WTC11 (cell line): ENCODE measurements around the gene KRT76. TPM values are rescaled to one million over a fixed set of nuclear protein-coding genes. Genes with fewer than 3 reads are reported as not detected.

Experiments
- ATAC-seq: fragments of 200-7000 bp; cut with Tn5 transposase; 2 replicates; pipeline ENCODE4 v1.10.0; 2021; ENCODE audit warnings: mild to moderate bottlenecking, moderate library complexity
- CTCF ChIA-PET: fragments of 300-600 bp; sonication (Branson Sonifier 250); formaldehyde crosslinking; loops from one replicate; lab custom pipeline; 2021; ENCODE audit warnings: antibody characterized with exemption; lab: Charles Lee
- POLR2A ChIA-PET: fragments of 350-600 bp; sonication (Branson Sonifier 250); formaldehyde crosslinking; loops from one replicate; lab custom pipeline; 2021; ENCODE audit warnings: antibody characterized with exemption; lab: Charles Lee
- DNase-seq: peaks from one replicate; pipeline ENCODE4 v3.0.0; 2021; ENCODE audit warnings: low spot score
- H3K27ac Mint-ChIP-seq: 2 replicates; pipeline ENCODE4 v1.8.0; 2021; ENCODE audit warnings: mixed read lengths
- H3K27me3 Mint-ChIP-seq: 2 replicates; pipeline ENCODE4 v1.8.0; 2021; ENCODE audit warnings: low read depth, mild to moderate bottlenecking, moderate library complexity, mixed read lengths
- H3K36me3 Mint-ChIP-seq: 2 replicates; pipeline ENCODE4 v1.8.0; 2021; ENCODE audit warnings: mixed read lengths
- H3K4me1 Mint-ChIP-seq: 2 replicates; pipeline ENCODE4 v1.8.0; 2022; ENCODE audit warnings: mixed read lengths
- H3K4me3 Mint-ChIP-seq: 2 replicates; pipeline ENCODE4 v1.8.0; 2021; ENCODE audit warnings: mild to moderate bottlenecking, moderate library complexity, mixed read lengths
- H3K9me3 Mint-ChIP-seq: 2 replicates; pipeline ENCODE4 v1.8.0; 2021; ENCODE audit warnings: mixed read lengths
- ARID4B ChIP-seq: sonication (generic); formaldehyde crosslinking; IDR thresholded peaks from 2 replicates; pipeline ENCODE4 v1.8.0; 2023; ENCODE audit warnings: missing genetic modification reagents, mild to moderate bottlenecking, borderline replicate concordance
- GRHL2 ChIP-seq: fragments of 250-450 bp; sonication (Bioruptor Pico); IDR thresholded peaks from 2 replicates; pipeline ENCODE4 v1.8.0; 2022; ENCODE audit warnings: mild to moderate bottlenecking, moderate library complexity; ENCODE audit not compliant: insufficient replicate concordance, severe bottlenecking
- KAT7 ChIP-seq: sonication (generic); formaldehyde crosslinking; IDR thresholded peaks from 2 replicates; pipeline ENCODE4 v1.8.1; 2023; ENCODE audit warnings: missing genetic modification reagents, mild to moderate bottlenecking, borderline replicate concordance
- MLX ChIP-seq: sonication (generic); formaldehyde crosslinking; IDR thresholded peaks from 2 replicates; pipeline ENCODE4 v1.8.1; 2023; ENCODE audit warnings: mild to moderate bottlenecking, missing genetic modification reagents, moderate library complexity
- NFYB ChIP-seq: sonication (generic); formaldehyde crosslinking; conservative IDR thresholded peaks from 2 replicates; pipeline ENCODE4 v1.8.0; 2022; ENCODE audit warnings: low read depth, missing genetic modification reagents
- NR2C2 ChIP-seq: sonication (generic); formaldehyde crosslinking; IDR thresholded peaks from 2 replicates; pipeline ENCODE4 v1.8.0; 2022; ENCODE audit warnings: mild to moderate bottlenecking, missing genetic modification reagents
- PRRX2 ChIP-seq: fragments of 250-450 bp; sonication (Bioruptor Pico); IDR thresholded peaks from 2 replicates; pipeline ENCODE4 v1.8.0; 2021; ENCODE audit warnings: mild to moderate bottlenecking
- TP53 ChIP-seq: sonication (generic); formaldehyde crosslinking; IDR thresholded peaks from 2 replicates; pipeline ENCODE4 v1.8.1; 2023; ENCODE audit warnings: mild to moderate bottlenecking, missing genetic modification reagents
- ZNF232 ChIP-seq: sonication (generic); formaldehyde crosslinking; IDR thresholded peaks from 2 replicates; pipeline ENCODE4 v1.8.0; 2022; ENCODE audit warnings: mild to moderate bottlenecking, missing genetic modification reagents
- ZNF396 ChIP-seq: fragments of 250-450 bp; sonication (Bioruptor Pico); IDR thresholded peaks from 2 replicates; pipeline ENCODE4 v1.8.0; 2021; ENCODE audit warnings: mild to moderate bottlenecking, moderate library complexity, borderline replicate concordance
- ZSCAN18 ChIP-seq: fragments of 250-450 bp; sonication (Bioruptor Pico); IDR thresholded peaks from 2 replicates; pipeline ENCODE4 v2.1.2; 2022; ENCODE audit warnings: mild to moderate bottlenecking, moderate library complexity
- total RNA-seq: library from RNA; stranded (reverse); gene quantifications from 3 replicates; pipeline ENCODE4 v1.2.3, GENCODE V29; 2021
- TF ChIP-seq, protein P1 (sequence below): sonication (generic); formaldehyde crosslinking; IDR thresholded peaks from 2 replicates; pipeline ENCODE4 v1.8.0; 2022; ENCODE audit warnings: mild to moderate bottlenecking, missing genetic modification reagents
- TF ChIP-seq, protein P2 (sequence below): sonication (generic); formaldehyde crosslinking; IDR thresholded peaks from 2 replicates; pipeline ENCODE4 v1.8.1; 2022; ENCODE audit warnings: low read depth, mild to moderate bottlenecking, moderate library complexity, missing genetic modification reagents, borderline replicate concordance
- TF ChIP-seq, protein P3 (sequence below): sonication (generic); formaldehyde crosslinking; IDR thresholded peaks from 2 replicates; pipeline ENCODE4 v1.8.1; 2023; ENCODE audit warnings: mild to moderate bottlenecking, missing genetic modification reagents, borderline replicate concordance
- TF ChIP-seq, protein P4 (sequence below): sonication (generic); formaldehyde crosslinking; conservative IDR thresholded peaks from 2 replicates; pipeline ENCODE4 v1.8.1; 2022; ENCODE audit warnings: mild to moderate bottlenecking, missing genetic modification reagents
- TF ChIP-seq, protein P5 (sequence below): fragments of 250-450 bp; sonication (Bioruptor Pico); IDR thresholded peaks from 2 replicates; pipeline ENCODE4 v1.9.0; 2021; ENCODE audit warnings: mild to moderate bottlenecking
- TF ChIP-seq, protein P6 (sequence below): sonication (generic); formaldehyde crosslinking; IDR thresholded peaks from 2 replicates; pipeline ENCODE4 v1.8.1; 2022; ENCODE audit warnings: missing genetic modification reagents, borderline replicate concordance

KRT76 gene
- total RNA-seq, 1 experiment from 2014 or later = not detected

DNA sequence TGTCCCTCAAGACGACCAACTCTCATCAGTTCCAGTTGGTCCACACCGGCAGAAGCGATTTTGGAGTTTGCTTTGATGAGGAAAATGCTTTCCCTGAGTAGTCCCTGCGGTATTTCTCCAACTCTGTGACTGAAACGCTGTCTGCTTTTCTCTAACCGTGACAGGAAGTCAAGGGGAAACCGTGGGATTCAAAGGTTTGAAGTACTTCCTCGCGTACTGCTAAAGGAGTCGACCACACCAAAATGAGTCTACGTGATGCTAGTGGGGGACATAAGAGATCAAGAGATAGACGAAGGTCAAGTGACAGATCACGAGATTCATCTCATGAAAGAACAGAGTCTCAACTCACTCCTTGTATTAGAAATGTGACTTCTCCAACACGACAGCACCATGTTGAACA lies 28.6 kb downstream of the KRT76 start:
- Mint-ChIP-seq H3K9me3 (0 out of 2 replicates have a peak, but pooled peaks cover 3% of the 10 kb centered on the region), H3K27ac (no peak overlapping the region), H3K4me3 (no peak overlapping the region), H3K27me3 (peaks cover 42% of the 10 kb centered on the region), H3K36me3 (no peaks in the 10 kb centered on the region), H3K4me1 (no peaks in the 10 kb centered on the region)
- DNase-seq (no peak), ATAC-seq (no peak)
- ChIA-PET POLR2A (no interaction called here), CTCF (no interaction called here)
- TF ChIP-seq ZSCAN18 (no peak), MLX (CRISPR knock-in tag) (no peak), ZNF396 (no peak), NFYB (CRISPR knock-in tag) (no peak), PRRX2 (CRISPR knock-in tag) (no peak), GRHL2 (CRISPR knock-in tag) (no peak)
- TF ChIP-seq, protein P1, sequence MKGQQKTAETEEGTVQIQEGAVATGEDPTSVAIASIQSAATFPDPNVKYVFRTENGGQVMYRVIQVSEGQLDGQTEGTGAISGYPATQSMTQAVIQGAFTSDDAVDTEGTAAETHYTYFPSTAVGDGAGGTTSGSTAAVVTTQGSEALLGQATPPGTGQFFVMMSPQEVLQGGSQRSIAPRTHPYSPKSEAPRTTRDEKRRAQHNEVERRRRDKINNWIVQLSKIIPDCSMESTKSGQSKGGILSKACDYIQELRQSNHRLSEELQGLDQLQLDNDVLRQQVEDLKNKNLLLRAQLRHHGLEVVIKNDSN (CRISPR knock-in tag) = no peak

- Mint-ChIP-seq H3K4me1 (no peaks in the 10 kb centered on the region), H3K4me3 (no peak overlapping the region), H3K27me3 (peaks cover 31% of the 10 kb centered on the region), H3K36me3 (no peaks in the 10 kb centered on the region), H3K27ac (no peak overlapping the region), H3K9me3 (no peaks in the 10 kb centered on the region)
- ChIA-PET CTCF (interaction anchor here (1.1 to 1.9 kb wide), 3 partner anchors 53 to 350 kb away, joined by 3 to 4 read pairs (median 4); no protein-coding TSS in a partner anchor), POLR2A (interaction anchor here (0.5 kb wide), 1 partner anchor 149 kb away, joined by 4 read pairs; no protein-coding TSS in a partner anchor)
- no peak for DNase-seq
- TF ChIP-seq, protein P2, sequence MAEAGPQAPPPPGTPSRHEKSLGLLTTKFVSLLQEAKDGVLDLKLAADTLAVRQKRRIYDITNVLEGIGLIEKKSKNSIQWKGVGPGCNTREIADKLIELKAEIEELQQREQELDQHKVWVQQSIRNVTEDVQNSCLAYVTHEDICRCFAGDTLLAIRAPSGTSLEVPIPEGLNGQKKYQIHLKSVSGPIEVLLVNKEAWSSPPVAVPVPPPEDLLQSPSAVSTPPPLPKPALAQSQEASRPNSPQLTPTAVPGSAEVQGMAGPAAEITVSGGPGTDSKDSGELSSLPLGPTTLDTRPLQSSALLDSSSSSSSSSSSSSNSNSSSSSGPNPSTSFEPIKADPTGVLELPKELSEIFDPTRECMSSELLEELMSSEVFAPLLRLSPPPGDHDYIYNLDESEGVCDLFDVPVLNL (CRISPR knock-in tag) = no peak
- TF ChIP-seq KAT7 (CRISPR knock-in tag) (no peak), NR2C2 (CRISPR knock-in tag) (no peak), NFYB (CRISPR knock-in tag) (no peak), TP53 (no peak), ARID4B (CRISPR knock-in tag) (no peak), ZNF232 (CRISPR knock-in tag) (no peak)
- TF ChIP-seq, protein P3, sequence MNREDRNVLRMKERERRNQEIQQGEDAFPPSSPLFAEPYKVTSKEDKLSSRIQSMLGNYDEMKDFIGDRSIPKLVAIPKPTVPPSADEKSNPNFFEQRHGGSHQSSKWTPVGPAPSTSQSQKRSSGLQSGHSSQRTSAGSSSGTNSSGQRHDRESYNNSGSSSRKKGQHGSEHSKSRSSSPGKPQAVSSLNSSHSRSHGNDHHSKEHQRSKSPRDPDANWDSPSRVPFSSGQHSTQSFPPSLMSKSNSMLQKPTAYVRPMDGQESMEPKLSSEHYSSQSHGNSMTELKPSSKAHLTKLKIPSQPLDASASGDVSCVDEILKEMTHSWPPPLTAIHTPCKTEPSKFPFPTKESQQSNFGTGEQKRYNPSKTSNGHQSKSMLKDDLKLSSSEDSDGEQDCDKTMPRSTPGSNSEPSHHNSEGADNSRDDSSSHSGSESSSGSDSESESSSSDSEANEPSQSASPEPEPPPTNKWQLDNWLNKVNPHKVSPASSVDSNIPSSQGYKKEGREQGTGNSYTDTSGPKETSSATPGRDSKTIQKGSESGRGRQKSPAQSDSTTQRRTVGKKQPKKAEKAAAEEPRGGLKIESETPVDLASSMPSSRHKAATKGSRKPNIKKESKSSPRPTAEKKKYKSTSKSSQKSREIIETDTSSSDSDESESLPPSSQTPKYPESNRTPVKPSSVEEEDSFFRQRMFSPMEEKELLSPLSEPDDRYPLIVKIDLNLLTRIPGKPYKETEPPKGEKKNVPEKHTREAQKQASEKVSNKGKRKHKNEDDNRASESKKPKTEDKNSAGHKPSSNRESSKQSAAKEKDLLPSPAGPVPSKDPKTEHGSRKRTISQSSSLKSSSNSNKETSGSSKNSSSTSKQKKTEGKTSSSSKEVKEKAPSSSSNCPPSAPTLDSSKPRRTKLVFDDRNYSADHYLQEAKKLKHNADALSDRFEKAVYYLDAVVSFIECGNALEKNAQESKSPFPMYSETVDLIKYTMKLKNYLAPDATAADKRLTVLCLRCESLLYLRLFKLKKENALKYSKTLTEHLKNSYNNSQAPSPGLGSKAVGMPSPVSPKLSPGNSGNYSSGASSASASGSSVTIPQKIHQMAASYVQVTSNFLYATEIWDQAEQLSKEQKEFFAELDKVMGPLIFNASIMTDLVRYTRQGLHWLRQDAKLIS (CRISPR knock-in tag) = no peak
- TF ChIP-seq, protein P4, sequence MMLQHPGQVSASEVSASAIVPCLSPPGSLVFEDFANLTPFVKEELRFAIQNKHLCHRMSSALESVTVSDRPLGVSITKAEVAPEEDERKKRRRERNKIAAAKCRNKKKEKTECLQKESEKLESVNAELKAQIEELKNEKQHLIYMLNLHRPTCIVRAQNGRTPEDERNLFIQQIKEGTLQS (CRISPR knock-in tag) = no peak
- TF ChIP-seq, protein P5, sequence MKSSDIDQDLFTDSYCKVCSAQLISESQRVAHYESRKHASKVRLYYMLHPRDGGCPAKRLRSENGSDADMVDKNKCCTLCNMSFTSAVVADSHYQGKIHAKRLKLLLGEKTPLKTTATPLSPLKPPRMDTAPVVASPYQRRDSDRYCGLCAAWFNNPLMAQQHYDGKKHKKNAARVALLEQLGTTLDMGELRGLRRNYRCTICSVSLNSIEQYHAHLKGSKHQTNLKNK (CRISPR knock-in tag) = no peak
- TF ChIP-seq, protein P6, sequence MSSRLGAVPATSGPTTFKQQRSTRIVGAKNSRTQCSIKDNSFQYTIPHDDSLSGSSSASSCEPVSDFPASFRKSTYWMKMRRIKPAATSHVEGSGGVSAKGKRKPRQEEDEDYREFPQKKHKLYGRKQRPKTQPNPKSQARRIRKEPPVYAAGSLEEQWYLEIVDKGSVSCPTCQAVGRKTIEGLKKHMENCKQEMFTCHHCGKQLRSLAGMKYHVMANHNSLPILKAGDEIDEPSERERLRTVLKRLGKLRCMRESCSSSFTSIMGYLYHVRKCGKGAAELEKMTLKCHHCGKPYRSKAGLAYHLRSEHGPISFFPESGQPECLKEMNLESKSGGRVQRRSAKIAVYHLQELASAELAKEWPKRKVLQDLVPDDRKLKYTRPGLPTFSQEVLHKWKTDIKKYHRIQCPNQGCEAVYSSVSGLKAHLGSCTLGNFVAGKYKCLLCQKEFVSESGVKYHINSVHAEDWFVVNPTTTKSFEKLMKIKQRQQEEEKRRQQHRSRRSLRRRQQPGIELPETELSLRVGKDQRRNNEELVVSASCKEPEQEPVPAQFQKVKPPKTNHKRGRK (CRISPR knock-in tag) = no peak
- no peak for ATAC-seq
Measured at GRCh38 chr12:52745554-52745953, 31.6 kb downstream of the KRT76 start.
